ENCODE measurements around the gene SFMBT1.
"Not testable (repeated sequence)": the region's sequence is repeated elsewhere in the genome, so short reads cannot be mapped to it uniquely, and the experiment has no call there.

The SFMBT1 gene

DNA sequence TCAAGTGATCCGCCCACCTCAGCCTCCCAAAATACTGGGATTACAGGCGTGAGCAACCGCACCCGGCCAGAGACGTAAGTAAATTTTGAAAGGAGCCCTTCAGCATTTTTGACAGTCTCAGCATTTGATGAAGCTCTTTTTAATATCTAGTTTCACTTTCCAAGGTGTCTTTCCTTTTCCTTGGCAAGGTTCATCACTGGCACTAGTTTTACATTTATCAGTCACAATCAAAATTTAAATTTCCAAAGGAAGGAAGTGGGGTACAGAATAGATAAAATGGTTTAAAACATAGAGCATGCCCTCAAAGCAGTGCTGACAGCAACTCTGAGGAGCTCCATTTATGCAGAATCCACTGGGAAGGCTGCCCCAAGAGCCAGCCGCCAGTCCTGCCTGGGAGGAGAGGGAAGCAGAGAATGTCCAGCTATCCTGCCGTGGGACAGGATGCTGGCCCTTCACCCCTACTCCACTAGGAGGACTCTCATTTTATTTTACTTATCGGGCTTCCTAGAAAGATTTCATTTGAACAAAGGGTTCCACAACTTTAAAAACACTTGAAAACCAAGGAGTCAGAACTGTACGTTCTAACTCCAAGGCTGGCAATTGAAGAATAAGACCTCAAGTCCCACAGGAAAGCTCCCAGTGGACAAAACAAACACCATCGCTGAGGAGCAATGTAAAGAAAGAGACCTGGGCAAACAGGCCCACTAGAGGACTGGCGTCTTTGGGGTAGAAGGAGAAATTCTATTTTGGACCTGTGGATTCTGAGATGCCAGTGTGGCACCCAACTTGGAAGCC is 9.9 kb downstream of the SFMBT1 start:
- DNase-seq = no peak

DNA sequence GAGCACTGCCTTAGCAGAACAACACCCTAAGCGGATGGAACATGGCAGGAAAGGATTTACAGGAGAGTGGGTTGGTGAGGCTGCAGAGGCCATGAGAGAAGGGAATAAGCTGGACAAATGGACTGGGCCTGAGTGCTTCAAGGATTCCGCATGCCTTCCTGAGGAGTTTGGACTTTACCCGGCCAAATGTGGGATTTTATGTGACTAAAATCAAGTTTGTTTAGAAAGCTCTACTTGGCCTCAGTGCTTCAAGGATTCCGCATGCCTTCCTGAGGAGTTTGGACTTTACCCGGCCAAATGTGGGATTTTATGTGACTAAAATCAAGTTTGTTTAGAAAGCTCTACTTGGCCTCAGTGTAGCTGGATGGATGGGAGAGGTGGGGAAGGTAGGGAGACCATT is 10.9 kb downstream of the SFMBT1 start:
- not testable (repeated sequence) for DNase-seq

DNA sequence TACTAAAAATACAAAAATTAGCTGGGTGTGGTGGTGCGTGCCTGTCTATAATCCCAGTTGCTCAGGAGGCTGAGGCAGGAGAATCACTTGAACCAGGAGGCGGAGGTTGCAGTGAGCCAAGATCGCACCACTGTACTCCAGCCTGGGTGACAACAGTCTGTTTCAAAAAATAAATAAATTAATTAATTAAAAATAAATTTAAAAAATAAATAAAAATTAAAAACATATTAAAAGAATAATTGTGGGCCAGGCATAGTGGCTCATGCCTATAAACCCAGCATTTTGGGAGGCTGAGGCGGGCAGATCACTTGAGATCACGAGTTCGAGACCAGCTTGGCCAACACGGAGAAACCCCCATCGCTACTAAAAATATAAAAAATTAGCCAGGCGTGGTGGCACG is 11.5 kb downstream of the SFMBT1 start:
- not testable (repeated sequence) for DNase-seq

DNA sequence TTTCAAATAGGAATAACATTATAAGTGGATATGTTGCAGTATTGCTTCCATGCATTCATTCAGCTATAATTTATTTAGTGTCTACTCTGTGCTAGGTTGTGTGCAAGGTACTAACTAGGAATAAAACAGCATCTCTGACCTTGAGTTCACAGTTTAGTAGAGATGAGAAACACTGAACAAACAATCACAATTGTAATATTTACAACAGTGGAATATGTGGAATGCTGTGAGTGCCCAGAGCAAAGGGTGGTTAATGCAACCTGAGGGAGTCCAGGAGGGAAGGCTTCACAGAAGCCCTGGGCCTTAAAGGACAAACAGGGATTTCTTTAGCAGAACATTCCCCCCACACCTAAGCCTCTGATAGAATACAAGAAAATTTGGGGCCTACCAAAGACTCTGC is 13.3 kb downstream of the SFMBT1 start:
- DNase-seq = no peak

DNA sequence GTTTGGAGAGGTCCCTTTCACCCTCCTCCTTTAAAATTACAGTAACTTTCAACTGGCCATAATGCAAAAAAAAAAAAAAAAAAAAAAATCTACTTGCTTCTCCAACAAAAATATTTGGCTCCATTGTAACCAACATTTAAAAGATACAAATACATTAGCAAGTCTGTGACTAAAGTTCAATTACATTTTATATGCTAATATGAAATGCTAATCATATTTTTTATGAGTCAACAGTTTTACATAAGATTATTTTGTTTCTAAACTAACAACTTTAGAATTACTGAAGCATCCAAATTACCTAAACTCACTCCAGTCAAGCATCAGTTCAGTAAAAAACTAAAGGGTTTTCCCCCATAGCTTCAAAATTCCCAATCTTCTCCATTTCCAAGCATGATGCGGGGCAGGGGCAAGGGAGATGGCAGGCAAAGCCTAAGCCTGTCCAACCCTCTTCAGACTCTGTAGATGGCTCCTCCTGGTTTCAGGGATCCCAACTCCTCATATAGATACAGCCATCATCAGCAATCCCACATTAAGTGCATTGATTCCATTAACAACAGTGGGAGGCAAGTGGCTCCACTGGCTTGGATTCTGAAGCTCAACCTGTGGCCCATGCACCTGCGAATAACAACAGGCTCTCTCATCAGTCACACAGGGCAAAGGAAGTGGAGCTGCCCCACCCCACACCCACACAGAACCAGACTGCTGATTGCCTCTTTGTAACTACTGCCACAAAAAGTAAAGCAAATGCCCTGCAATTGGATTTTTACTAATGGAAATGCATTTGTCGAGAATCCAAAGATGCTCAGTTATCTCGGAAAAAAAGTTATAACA is 15.0 kb downstream of the SFMBT1 start:
- no peak for DNase-seq

DNA sequence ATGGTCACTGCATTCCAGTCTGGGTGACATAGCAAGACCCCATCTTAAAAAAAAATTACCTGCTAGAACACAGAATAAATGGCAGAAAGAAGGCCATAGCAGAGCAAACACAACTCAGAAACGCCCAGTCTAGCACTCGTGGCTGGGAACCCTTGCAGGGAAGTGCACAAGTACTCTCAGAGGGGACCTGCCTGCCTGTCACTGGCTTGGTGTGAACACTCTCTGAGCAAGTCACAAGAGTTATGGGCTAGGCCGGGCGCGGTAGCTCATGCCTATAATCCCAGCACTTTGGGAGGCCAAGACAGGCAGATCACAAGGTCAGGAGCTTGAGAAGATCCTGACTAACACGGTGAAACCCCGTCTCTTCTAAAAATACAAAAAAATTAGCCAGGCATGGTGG is 17.2 kb downstream of the SFMBT1 start:
- DNase-seq = no peak

DNA sequence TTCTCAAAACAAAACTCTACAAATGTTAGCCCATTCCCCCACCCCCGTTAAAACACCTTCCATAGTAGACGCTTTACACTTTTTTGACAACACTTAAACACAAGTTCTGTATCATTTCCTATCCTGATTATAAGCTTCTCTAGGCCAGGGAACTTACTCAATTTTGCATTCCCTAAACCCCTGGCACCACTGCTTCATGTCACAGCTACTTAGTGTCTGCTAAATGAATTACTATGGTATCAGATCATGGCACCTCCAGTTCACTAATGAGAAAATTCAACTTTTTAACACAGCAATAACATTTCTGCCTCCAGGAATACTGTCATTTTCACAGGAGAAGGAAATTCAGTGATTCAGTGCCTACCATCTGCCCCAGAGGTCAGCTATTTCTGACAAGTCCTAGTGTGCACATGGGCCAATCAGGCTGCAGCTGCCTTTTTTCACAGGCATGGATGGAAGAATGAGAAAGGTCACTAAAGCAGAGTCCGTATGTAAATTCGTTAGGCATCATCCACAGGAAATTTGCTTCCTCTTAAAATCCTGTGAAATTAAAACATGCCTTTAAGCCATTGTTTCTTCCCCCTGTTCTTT is 18.5 kb downstream of the SFMBT1 start:
- DNase-seq = no peak

DNA sequence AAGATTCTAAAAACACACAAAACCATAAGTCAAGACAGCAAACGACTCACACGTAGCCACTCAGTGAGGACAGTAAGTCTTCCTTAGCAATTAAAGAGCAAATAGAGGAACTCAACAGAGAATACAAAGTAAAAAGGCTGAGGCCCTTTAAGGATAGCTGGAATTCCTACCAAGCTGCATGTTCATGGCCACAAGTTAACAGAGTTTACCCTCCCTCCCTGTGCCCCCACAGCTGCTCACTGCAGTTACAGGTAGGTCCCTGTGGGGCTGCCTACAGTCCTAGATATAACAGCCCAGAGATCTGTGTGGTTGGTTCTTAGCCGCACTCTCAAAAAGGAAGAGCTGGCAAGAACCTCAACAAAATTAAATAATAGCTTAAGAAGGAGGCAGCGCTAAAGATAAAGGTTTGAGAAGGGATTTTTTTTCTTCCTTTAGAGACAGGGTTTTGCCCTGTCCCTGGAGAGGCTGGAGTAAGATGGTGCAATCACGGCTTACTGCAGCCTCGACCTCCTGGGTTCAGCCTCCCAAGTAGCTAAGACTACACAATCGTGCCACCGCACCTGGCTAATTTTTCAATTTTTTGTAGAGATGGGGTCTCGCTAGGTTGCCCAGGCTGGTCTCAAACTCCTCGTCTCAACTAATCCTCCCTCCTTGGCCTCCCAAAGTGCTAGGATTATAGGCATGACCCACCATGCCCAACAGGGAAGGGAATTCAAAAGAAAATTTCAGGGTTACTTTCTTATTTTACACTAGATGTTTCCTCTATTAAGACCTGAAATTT is 19.3 kb downstream of the SFMBT1 start:
- DNase-seq = no peak

DNA sequence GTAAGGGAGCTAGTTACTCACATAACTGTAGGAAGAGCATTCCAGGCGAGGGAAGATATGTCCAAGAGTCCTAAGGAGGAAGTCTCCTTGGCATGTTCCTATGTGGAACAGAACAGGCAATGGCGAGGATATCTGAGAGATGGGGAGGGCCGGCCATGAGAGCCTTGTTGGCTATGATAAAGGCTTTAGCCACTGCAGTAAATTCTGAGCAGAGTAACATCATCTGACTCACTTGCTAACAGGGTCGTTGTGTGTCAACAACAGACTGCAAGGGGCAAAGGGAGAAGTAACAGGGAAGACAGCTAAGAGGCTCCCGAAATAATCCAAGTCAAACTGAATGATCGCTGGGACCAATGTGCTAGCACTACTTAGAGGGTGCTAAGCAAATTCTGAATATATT is 21.6 kb downstream of the SFMBT1 start:
- DNase-seq = no peak

DNA sequence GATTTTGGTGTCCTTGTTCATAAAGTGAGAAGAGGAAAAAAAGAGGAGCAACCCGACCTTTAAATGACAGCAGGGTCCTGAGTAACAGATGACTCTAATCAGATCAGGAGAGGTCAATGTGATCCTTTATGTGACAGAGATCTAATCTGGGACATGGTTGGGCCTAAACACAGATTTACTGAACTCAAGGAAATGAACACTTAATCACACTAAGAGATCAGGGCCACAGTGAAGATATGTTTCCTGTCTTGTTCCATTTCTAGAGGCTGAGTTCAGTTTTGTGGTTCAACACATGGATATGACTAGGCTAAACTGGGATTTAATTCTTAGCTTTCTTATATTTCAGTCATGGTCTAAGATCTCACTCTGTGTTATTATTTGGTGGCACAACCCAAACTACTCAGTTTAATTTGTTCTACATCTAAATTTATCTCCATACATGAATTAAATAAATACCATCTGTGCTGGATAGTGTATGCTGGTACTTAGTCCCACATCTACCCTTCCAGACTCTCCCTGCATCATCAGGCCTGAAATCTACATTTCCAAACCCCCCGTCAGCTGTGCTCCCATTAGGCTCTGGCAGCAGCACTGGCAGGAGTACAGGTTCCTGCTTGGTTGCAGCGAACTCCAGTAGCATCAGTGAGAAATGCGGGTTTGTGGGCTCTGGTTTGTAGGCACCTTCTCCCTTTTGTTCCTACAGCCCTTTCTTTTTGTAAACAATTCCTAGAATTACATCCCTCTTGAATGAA is 22.6 kb downstream of the SFMBT1 start:
- DNase-seq = no peak

DNA sequence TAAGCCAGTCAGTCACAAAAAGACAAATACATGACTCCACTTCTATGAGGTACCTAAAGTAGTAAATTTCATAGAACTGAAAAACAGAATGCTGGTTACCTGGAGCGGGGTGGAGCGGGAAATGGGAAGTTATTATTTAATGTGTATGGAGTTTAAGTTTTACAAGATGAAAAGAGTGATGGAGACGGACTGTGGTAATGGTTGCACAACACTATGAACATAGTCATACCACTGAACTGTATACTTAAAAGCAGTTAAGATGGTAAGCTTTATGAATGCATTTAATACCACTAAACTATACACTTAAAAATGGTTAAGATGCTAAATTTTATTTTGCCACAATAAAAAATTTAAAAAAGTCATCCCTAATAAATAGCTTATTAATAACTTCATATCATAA is 23.2 kb downstream of the SFMBT1 start:
- no peak for DNase-seq

DNA sequence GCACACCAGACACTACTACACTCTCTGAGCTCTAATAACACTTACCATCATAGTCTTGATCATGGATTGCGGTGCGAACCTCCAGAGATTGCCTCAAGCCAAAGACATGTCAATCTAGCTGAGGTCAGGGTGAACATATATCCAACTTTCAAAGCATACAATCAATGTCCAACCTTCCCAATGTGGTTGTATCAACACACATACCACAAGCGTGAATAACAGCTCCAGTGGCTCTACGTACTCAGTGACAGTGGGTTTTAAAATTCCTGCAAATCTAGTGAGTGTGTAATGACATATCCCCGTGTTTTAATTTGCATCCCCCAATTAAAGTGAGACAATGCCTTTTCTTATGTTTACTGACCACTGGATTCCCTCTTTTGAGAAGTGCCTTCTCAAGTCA is 29.6 kb downstream of the SFMBT1 start:
- no peak for DNase-seq

DNA sequence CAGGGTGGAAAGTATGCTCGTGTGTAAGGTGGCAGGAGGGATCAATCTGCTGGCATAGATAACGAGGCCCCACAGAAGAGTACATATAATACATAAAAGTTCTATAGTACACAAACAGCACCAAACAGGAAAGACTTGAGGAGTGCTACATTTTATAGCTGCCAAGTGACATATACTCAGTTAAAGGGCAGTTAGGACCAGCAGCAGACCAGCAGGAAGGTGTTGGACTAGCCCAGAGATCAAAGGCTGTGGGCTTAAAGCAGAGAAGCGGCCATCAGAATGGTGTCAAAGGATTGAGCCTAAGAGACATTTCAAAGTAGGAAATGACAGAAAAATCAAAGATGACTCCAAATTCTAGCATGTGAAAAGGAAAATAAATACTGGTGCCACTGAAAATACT is 34.5 kb downstream of the SFMBT1 start:
- DNase-seq = no peak

DNA sequence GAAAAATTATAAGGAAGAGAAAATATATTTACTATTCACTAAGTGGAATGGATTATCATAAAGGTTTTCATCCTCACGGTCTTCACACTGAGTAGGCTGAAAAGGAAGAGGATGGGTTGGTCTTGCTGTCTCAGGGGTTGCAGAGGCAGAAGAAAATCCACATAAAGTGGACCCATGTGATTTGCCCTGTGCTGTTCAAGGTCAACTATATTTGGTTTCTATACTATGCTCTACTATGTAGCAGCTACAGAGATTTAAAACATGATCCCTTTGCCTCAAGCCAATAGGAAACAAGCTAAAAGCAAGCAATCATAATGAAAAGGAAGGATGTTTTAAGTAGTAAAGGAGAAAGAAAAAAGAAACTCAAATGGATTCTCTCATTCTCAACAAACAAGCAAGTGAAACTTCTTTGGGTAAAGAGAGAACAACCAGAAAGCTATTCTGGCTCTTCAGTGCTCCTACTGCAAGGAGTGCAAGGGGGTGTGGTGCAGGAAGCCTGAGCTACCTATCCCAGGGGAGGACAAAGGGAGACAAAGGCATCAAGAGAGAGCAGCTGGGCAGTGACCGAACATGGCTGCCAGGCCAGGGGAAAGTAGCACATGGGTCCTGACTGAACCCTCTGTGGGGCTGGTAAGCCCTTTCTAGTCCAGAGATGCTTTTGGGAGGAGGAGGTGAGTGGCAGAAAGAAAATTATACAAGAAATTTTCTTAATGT is 35.9 kb downstream of the SFMBT1 start:
- no peak for DNase-seq

DNA sequence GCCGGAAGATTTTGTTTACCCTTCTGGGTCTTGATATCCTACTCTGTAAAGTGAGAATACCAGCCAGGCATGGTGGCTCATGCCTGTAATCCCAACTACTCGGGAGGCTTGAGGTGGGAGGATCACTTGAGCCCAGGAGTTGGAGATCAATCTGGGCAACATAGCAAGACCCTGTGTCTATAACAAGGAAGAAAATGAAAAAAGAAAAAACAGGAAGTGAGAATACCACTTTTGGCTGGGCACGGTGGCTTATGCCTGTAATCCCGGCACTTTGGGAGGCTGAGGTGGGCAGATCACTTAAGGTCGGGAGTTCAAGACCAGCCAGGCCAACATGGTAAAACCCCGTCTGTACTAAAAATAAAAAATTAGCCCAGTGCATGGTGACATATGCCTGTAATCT is 36.9 kb downstream of the SFMBT1 start:
- no peak for DNase-seq

DNA sequence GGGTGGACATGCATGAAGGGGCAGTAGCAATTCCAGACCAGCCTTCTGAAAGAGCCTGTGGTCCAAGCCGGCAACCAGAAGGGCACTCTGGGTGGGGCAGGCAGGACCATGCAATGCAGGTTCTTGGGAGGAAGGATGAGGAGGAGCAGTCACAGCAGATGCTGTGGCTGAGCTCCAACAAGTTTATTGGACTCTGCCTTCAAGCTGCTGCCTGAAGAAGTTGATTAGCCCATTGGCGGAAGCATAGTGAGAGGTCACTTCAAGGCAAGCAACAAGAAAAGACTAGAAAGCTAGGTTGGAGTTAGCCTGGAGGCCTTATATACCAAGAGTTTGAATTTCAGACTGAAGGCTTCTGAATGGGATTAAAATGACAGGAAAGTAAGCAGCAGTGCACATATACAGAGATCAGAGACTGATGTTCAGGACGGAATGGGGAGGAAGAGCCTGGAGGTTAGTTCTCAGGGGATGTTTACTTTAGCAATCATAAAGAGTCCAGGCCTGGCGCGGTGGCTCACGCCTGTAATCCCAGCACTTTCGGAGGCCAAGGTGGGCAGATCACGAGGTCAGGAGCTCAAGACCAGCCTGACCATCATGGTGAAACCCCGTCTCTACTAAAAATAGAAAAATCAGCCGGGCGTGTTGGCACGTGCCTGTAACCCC is 39.9 kb downstream of the SFMBT1 start:
- DNase-seq = no peak

DNA sequence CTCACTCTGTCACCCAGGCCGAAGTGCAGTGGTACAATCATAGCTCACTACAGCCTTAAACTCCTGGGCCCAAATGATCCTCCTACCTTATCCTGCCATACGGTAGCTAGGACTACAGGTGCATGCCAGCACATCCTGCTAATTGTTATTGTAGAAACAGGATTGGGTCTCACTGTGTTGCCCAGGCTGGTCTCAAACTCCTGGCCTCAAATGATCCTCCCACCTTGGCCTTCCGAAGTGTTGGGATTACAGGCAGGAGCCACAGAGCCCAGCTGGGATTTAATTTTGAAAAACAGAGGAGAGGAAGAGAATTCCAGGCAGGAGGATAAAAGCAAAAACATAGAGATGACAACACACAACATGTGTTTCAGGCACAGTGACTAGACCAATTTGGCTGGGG is 40.5 kb downstream of the SFMBT1 start:
- DNase-seq = no peak

DNA sequence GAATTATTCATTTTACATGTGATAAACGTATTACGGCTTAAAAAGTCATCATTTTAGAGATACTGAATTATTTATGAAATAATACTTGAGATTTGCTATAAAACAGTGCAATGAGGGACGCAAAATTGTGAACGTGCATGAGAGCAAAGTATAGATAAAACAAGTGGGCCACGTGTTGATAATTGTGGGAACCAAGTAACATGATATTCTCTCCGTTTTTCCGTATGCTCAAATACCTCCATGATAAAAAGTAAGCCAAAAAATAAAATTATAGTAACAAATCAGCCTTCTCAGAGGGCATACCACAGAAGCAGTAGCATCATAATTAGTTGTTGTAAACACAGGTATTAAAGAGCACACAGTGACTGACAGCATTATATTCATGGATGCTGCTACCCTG is 42.6 kb downstream of the SFMBT1 start:
- DNase-seq = no peak

DNA sequence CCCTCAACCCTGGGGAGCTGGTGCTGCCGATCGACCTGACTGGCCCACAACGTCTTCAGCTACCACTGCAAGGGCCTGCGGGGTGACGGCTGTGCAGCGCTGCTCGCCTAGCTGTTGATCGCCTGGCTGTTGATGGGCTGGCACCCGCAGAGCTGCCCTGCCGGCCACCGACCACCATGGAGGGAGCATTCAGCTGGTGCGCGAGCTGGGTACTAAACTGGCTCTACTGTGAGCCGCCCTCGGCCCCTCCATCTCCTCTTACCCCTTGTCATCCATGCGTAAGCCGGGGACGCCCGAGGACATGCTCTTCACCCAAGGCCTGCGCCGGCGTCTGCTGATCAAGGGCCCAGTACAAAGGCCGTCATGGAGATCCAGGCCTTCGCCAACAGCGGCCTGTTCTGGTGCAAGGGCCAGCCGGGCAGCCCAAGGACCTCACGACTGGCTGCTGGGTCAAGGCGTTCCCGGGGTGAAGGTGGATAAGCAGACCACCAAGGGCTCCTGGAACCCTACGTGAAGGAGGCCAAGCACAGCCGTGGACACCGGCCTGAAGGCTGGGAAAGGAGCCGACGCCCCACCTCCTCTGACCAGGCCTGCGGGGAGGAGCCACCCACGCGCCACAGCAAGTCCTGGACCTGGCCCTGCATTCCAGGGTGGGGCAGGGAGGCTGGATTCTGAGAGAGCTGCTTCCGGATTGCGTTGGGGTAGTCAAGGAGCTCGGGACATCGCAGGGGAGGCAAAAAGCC is 46.9 kb downstream of the SFMBT1 start:
- DNase-seq = no peak

DNA sequence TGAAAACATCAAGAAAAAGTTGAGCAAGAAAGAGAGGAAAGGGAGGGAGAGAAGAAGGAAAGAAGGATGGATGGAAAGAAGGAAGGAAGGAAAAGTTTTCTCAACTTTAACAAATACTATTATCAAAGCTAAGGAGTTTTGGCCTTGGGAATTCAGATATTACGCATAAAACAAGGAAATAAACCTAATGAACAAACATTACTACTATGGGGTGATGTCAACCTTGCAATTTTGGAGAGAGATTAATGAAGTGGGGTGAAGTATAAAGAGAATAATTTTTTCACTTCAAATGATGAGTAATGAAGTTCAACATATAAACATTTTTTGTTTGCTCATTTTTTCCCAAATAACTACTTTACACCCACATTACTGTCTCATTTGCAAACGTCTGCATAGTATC is 55.2 kb downstream of the SFMBT1 start:
- no peak for DNase-seq
